HG03565 (cell line): ENCODE data around the gene MYO1D.
"Not testable (repeated sequence)": the region's sequence is repeated elsewhere in the genome, so short reads cannot be mapped to it uniquely, and the experiment has no call there.

ENCODE experiments used
- ATAC-seq: cut with Tn5 transposase; IDR thresholded peaks from one replicate; pipeline ENCODE4 v1.9.1; 2021; ENCODE audit warnings: mild to moderate bottlenecking, moderate library complexity; ENCODE audit not compliant: unreplicated experiment

MYO1D gene

DNA sequence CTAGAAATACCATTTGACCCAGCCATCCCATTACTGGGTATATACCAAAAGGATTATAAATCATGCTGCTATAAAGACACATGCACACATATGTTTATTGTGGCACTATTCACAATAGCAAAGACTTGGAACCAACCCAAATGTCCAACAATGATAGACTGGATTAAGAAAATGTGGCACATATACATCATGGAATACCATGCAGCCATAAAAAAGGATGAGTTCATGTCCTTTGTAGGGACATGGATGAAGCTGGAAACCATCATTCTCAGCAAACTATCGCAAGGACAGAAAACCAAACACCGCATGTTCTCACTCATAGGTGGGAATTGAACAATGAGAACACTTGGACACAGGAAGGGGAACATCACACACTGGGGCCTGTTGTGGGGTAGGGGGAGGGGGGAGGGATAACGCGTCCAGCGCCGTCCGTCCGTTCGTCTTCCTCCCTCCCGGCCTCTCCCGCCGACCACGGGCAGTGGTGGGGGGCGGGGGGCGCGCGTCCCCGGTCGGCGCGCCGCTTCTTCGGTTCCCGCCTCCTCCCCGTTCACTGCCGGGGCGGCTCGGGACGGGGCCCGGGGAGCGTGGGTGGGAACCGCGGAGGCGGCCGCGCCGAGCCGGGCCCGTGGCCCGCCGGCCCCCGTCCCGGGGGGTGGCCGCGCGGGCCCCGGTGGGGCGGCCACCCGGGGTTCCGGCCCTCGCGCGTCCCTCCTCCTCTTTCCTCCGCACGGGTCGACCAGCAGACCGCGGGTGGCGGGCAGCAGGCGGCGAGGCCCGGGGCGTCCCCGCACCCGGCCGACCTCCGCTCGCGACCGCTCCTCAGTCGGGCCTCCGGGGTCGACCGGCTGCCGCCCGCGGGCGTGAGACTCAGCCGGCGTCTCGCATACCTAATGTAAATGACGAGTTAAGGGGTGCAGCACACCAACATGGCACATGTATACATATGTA lies 54.7 kb downstream of the MYO1D start:
- not testable (repeated sequence) for ATAC-seq

- no peak for ATAC-seq
These were observed 56.5 kb downstream of the MYO1D start for GRCh38 chr17:32820440-32820839.

GRCh38 chr17:32819787-32820186 lies 57.1 kb downstream of the MYO1D start:
- no peak for ATAC-seq

GRCh38 chr17:32819035-32819434 lies 57.9 kb downstream of the MYO1D start:
- ATAC-seq, result no peak

DNA sequence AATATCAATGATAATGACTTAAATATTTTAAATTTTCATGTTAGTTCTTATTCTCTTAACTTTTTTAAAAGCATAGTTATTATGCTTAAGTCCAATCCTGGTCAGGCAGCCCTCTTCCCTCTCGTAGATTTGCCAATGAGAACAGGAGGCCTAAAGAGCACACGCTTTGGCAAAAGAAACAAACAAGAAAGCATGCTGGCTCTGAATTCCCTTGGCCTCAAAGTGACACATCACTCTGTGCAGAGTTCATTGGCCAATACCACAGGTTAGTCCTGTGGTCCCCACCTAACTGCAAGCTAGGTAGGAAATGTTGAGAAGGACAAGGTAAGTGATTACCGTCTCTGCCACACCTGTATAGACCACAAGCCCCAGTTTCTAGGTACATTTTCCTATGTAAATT lies 61.5 kb downstream of the MYO1D start:
- ATAC-seq, result no peak

- no peak for ATAC-seq
These were observed 62.1 kb downstream of the MYO1D start for GRCh38 chr17:32814836-32815235.

DNA sequence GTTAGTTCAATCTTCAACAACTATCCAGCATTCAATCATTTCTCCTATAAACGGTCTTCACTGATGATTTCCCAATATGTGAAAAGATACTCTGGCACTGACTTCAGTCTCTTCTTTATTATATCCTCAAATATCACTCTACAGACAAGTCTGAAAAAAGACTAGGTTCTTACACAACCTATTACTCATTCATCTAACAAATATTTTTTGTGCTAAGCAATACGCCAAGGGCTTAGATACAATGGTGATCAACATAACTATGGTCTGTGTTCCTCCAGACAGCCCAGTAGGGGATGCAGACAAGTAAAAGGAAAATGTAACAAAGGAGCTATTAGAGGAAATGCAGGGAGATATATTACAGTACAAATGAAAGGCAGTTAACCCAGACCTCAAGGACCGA lies 63.9 kb downstream of the MYO1D start:
- no peak for ATAC-seq

DNA sequence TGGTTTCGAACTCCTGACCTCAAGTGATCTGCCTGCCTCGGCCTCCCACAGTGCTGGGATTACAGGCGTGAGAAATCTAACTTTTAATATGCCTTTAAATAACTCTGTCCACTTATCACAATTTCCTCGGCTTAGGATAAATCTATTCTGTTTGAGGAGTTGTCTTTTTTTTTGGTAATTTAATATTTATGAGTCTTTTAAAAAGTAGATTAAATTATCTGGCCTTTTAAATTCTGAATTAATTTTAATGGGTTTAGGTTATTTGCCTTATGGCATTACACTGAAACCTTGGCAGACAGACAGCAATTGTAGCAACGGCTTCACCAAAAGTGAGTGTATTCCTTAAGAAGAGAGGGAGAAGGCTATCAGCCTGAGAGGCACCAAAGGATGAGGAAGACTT lies 66.2 kb downstream of the MYO1D start:
- no peak for ATAC-seq

- ATAC-seq, result no peak
These were observed 69.3 kb downstream of the MYO1D start for GRCh38 chr17:32807577-32807976.

DNA sequence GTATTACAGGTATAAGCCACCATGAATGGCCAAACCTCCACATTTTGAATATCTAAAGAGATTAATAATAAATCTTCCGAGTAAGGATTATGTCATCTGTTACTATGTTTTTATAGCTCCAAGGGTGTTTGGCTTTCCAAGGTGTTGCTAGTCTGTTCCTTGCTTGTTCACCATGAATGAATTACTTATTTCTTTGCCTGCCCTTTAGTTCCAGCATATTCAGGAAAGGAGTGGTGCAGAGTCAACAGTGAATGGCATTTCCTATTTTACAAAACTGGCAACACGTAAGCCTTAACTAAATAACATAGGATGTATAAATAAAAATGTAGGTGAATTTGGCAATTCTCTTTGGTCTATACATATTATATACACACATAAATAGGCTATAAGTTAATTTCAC lies 70.3 kb downstream of the MYO1D start:
- no peak for ATAC-seq

DNA sequence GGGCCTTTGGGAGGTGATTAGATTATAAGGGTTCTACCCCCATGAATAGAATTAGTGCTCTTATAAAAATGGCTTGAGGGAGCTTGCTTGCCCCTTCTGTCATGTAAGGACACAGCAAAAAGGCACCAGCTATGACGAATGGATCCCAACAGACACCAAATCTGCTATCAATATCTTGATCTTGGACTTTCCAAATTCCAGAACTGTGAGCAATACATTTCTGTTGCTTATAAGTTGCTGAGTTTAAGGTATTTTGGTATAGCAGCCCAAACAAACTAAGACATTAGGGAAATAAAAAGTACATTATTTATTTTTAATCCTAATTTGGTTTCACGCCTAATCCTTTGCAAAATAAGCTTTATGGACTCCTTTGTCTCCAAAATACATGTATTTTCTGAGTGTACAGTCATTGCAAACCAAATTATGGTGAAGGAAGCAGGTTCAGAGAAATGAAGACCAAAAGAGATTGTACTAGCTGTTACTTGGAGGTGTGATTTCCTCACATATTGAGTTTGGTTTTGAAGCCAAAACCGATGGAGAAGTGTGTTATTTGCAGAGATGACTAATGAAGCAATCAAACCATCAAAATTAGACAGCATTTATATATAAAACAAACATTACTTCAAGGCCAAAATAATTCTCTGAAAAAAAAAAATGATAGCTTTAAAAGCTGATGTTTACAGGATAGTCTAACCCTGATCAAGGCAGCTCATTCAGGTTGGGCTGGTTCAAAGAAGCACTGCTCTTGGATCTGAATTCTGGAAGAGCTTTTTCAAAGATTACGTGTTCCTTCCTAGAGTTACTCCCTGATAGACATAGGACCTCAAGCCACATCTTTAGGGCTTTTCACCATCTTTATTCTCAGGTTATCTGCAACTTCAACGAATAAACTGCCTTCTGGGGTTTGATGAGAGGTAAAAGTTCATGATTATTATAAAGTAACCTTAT lies 71.6 kb downstream of the MYO1D start:
- no peak for ATAC-seq

DNA sequence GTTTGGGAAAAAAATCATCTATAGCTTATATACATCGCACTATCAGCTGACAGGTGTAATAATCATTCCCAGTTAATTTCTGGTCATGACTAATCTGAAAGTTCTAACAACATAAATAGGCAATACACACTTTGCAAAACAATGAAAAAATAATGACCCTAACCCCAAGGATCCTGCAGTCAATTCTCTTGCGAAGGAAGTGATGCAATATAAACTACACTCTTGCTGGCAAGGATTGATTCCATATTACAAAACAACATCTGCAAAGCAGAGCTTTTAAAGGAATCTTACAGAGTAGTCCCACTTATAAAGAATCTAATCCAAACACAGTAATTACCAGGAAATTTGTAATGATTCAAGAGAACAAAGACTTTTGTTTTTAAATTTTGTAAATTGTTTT lies 73.4 kb downstream of the MYO1D start:
- ATAC-seq, result no peak

- ATAC-seq, result no peak
These were observed 74.6 kb downstream of the MYO1D start for GRCh38 chr17:32802306-32802705.

- no peak for ATAC-seq
These were observed 75.3 kb downstream of the MYO1D start for GRCh38 chr17:32801641-32802040.

- no peak for ATAC-seq
These were observed 75.7 kb downstream of the MYO1D start for GRCh38 chr17:32801193-32801592.

- ATAC-seq, result no peak
These were observed 78.0 kb downstream of the MYO1D start for GRCh38 chr17:32798938-32799337.

- no peak for ATAC-seq
These were observed 81.5 kb downstream of the MYO1D start for GRCh38 chr17:32795339-32795979.

DNA sequence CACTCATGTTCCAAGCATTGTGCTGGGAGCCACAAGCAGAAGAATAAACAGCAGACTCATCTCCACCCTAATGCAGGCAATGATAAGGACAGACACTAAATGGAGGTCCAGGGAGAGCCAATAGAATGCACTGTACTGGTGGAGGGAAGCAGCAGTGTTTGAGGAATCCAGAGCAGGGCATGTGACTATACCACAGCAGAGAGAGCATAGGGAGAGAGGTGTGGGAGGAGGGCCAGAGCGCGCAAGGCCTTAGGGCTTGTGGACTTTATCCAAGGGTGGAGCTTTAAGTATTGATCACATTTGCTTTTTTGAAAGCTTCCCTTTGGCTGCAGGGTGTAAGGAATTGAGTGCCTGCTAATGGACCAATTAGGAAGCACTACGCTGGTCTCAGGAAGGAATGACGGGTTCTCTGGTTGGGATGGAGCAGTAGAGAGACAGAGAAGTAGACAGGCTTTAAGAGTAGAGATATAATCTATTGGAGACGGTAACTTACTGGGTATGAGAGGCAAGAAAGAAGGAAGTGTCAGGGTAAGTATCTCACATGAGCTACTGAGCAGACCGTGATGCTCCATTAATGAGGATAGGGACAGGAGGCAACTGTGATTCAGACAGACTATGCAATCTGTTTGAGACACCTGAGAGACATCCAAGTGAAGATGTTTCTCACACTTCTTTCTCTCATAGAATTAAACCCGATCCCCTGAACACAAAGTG lies 82.2 kb downstream of the MYO1D start:
- ATAC-seq, result no peak

GRCh38 chr17:32793841-32794240 lies 83.1 kb downstream of the MYO1D start:
- ATAC-seq, result no peak

DNA sequence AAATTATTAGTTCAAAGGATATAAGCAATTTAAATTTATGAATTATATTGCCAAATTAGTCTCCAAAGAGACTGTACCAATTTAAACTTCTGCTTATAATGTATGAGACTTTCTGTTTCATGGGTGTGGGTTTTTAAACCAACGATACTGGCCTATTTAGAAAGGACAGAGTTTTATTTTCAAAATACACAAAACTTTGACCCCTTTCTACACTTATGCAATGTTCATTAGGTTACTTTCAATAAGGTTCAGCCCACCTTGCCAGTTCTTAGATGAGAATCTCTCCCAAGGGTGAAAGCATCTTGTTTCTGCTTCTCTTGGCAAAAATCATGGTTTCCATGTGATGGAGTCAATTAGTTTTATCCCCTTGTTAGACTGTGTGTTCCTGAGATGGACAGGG lies 84.7 kb downstream of the MYO1D start:
- ATAC-seq, result no peak

- no peak for ATAC-seq
These were observed 90.8 kb downstream of the MYO1D start for GRCh38 chr17:32786169-32786568.
